Liver (tissue), 9 donors: ENCODE data around the gene CADM2. TPM values are rescaled to one million over a fixed set of nuclear protein-coding genes. Genes with fewer than 3 reads are reported as not detected.

ENCODE experiments used
- DNase-seq: peaks from one replicate; pipeline ENCODE4 v3.0.0-alpha.2; 2017; ENCODE audit warnings: low spot score
- H3K27ac ChIP-seq, 2 donors: one replicate each; pipeline ENCODE4 v1.7.0; 2013; ENCODE audit warnings: inconsistent platforms in 2 of 2, low read length in 2 of 2, control low read depth in 1 of 2, low read depth in 1 of 2, mild to moderate bottlenecking in 1 of 2
- H3K27me3 ChIP-seq, 4 donors: one replicate each; pipeline versions ENCODE4 v1.6.1 to v1.7.0; 2013; ENCODE audit warnings: low read length in 3 of 4, inconsistent platforms in 1 of 4, mild to moderate bottlenecking in 1 of 4, moderate library complexity in 1 of 4; ENCODE audit not compliant: control insufficient read depth in 4 of 4, insufficient read depth in 4 of 4
- H3K36me3 ChIP-seq, 4 donors: one replicate each; pipeline versions ENCODE4 v1.6.1 to v1.7.0; 2013; ENCODE audit warnings: low read length in 3 of 4, mild to moderate bottlenecking in 3 of 4, low read depth in 1 of 4, moderate library complexity in 1 of 4; ENCODE audit not compliant: control insufficient read depth in 4 of 4, insufficient read depth in 3 of 4
- H3K4me1 ChIP-seq, 4 donors: one replicate each; pipeline versions ENCODE4 v1.6.1 to v1.7.0; 2013; ENCODE audit warnings: low read length in 3 of 4, mild to moderate bottlenecking in 3 of 4, moderate library complexity in 1 of 4; ENCODE audit not compliant: control insufficient read depth in 4 of 4, insufficient read depth in 4 of 4
- H3K4me3 ChIP-seq, 3 donors: one replicate each; pipeline versions ENCODE4 v1.6.1 to v1.7.0; 2013; ENCODE audit warnings: low read length in 3 of 3, control low read depth in 1 of 3, low read depth in 1 of 3, mild to moderate bottlenecking in 1 of 3
- H3K9ac ChIP-seq, 2 donors: one replicate each; pipeline ENCODE4 v1.7.0; 2013; ENCODE audit warnings: low read length in 2 of 2, mild to moderate bottlenecking in 2 of 2, moderate library complexity in 2 of 2, control low read depth in 1 of 2, low read depth in 1 of 2
- H3K9me3 ChIP-seq, 4 donors: one replicate each; pipeline versions ENCODE4 v1.6.1 to v1.7.0; 2013; ENCODE audit warnings: low read length in 3 of 4; ENCODE audit not compliant: control insufficient read depth in 4 of 4
- EGR1 ChIP-seq, 2 donors: IDR thresholded peaks; 2 replicates each; pipeline ENCODE4 v1.6.1; 2016 to 2018; ENCODE audit warnings: antibody characterized with exemption in 2 of 2, low read depth in 2 of 2
- FOXA1 ChIP-seq: IDR thresholded peaks from 2 replicates; pipeline ENCODE4 v1.6.1; 2016; ENCODE audit warnings: antibody characterized with exemption
- FOXA2 ChIP-seq: IDR thresholded peaks from 2 replicates; pipeline ENCODE4 v1.6.1; 2016; ENCODE audit warnings: antibody characterized with exemption
- GABPA ChIP-seq, 2 donors: IDR thresholded peaks in 1 of 2; conservative IDR thresholded peaks in 1 of 2; 2 replicates each; pipeline ENCODE4 v1.6.1; 2016; ENCODE audit warnings: antibody characterized with exemption in 2 of 2, mild to moderate bottlenecking in 1 of 2, moderate library complexity in 1 of 2
- HNF4A ChIP-seq, 2 donors: conservative IDR thresholded peaks; 2 replicates each; pipeline ENCODE4 v1.6.1; 2016; ENCODE audit warnings: antibody characterized with exemption in 2 of 2, mild to moderate bottlenecking in 2 of 2
- HNF4G ChIP-seq: IDR thresholded peaks from 2 replicates; pipeline ENCODE4 v1.6.1; 2016; ENCODE audit warnings: antibody characterized with exemption
- JUND ChIP-seq, 2 donors: IDR thresholded peaks; 2 replicates each; pipeline ENCODE4 v1.6.1; 2016; ENCODE audit warnings: antibody characterized with exemption in 2 of 2
- MAX ChIP-seq: IDR thresholded peaks from 2 replicates; pipeline ENCODE4 v1.6.1; 2016; ENCODE audit warnings: antibody characterized with exemption
- NR2F2 ChIP-seq: IDR thresholded peaks from 2 replicates; pipeline ENCODE4 v1.6.1; 2016; ENCODE audit warnings: antibody characterized with exemption
- RAD21 ChIP-seq, 2 donors: IDR thresholded peaks; 2 replicates each; pipeline ENCODE4 v1.6.1; 2016; ENCODE audit warnings: antibody characterized with exemption in 2 of 2, mild to moderate bottlenecking in 2 of 2
- RXRA ChIP-seq, 2 donors: IDR thresholded peaks; 2 replicates each; pipeline ENCODE4 v1.6.1; 2017 to 2018; ENCODE audit warnings: antibody characterized with exemption in 2 of 2, mild to moderate bottlenecking in 1 of 2
- SP1 ChIP-seq: IDR thresholded peaks from 2 replicates; pipeline ENCODE4 v1.6.1; 2018; ENCODE audit warnings: antibody characterized with exemption, mild to moderate bottlenecking
- TAF1 ChIP-seq: conservative IDR thresholded peaks from 2 replicates; pipeline ENCODE4 v1.6.1; 2016; ENCODE audit warnings: antibody characterized with exemption, mild to moderate bottlenecking
- YY1 ChIP-seq: IDR thresholded peaks from 2 replicates; pipeline ENCODE4 v1.6.1; 2016; ENCODE audit warnings: antibody characterized with exemption, mild to moderate bottlenecking
- WGBS: extraction: QIAGEN DNeasy Blood & Tissue Kit; methylation state at CpG from one replicate; pipeline ENCODE4 v1.1.7; 2013; 5-methylcytosine and 5-hydroxymethylcytosine counted together
- polyA plus RNA-seq, 2 donors: library from polyadenylated mRNA; stranded (reverse) in 1 of 2; unstranded in 1 of 2; fragments of 200-250 nt in 1 of 2; fragments of >200 nt in 1 of 2; fragmentation: Nextera tagmentation in 1 of 2; extraction: Ambion mirVana in 1 of 2; gene quantifications; one replicate each; pipeline versions ENCODE4 v1.2.1 to v1.2.3, GENCODE V29; 2013 to 2015
- total RNA-seq, 2 donors: library from RNA; depleted of rRNA; stranded (reverse); fragments of >200 nt; gene quantifications; one replicate each; pipeline ENCODE4 v1.2.3, GENCODE V29; 2014
- TF ChIP-seq, protein P1 (sequence below): fragments of 150-350 bp; IDR thresholded peaks from 2 replicates; pipeline ENCODE4 v1.5.1; 2017; ENCODE audit warnings: improper control_type of control experiment, low read depth, low read length; ENCODE audit not compliant: missing input control
- TF ChIP-seq, protein P2 (sequence below): IDR thresholded peaks from 2 replicates; pipeline ENCODE4 v1.6.1; 2016; ENCODE audit warnings: antibody characterized with exemption
- TF ChIP-seq, protein P3 (sequence below): IDR thresholded peaks from 2 replicates; pipeline ENCODE4 v1.6.1; 2016; ENCODE audit warnings: antibody characterized with exemption, mild to moderate bottlenecking
- TF ChIP-seq, protein P4 (sequence below): IDR thresholded peaks from 2 replicates; pipeline ENCODE4 v1.6.1; 2016; ENCODE audit warnings: antibody characterized with exemption
- donor health status: healthy.
- donor health status: healthy.
- donor health status: healthy.
- donor health status: healthy.
- donor health status: healthy.

The CADM2 gene
- total and polyA plus RNA-seq, 4 donors, result 0.35 to 0.92 (median 0.51) TPM

DNA sequence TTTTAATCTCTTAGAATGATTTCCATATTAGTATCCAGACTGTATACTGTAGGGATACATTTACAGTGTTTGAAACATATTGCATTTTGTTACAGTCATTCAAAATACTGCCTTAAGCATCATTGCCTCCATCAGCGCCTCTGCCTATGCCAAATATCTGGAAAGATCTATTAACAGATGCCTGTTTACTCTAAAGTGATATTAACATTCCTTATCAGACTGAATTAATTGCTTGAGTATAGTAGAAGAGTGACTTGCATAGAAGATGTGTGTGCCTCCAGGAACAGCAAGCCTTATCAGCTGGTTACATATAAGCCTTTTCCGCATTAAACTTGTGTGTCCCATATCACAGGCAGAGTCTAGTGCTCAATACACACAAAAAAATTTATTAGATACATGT, 379.1 kb downstream of the CADM2 start:
- H3K9me3 ChIP-seq, result no peaks in the 10 kb centered on the region
- no peak overlapping the region for H3K27ac ChIP-seq
- no peaks in the 10 kb centered on the region for H3K27me3 ChIP-seq
- 81% methylated on average over 2 of the region's 2 CpGs for WGBS
- H3K36me3 ChIP-seq, result no peaks in the 10 kb centered on the region
- DNase-seq, result no peak
- no peaks in the 10 kb centered on the region for H3K4me1 ChIP-seq
- no peak overlapping the region for H3K4me3 ChIP-seq
- TF ChIP-seq NR2F2 (no peak), FOXA2 (no peak), MAX (no peak), YY1 (no peak), RXRA (IDR thresholded peaks at IDR 0.05) (no peak)
- H3K9ac ChIP-seq, result no peak overlapping the region

GRCh38 chr3:85342915-85343314, 384.1 kb downstream of the CADM2 start:
- TF ChIP-seq FOXA1 (no peak), RAD21 (IDR thresholded peaks at IDR 0.05) (peak; percentile 76 to 80)
- TF ChIP-seq, protein P1, sequence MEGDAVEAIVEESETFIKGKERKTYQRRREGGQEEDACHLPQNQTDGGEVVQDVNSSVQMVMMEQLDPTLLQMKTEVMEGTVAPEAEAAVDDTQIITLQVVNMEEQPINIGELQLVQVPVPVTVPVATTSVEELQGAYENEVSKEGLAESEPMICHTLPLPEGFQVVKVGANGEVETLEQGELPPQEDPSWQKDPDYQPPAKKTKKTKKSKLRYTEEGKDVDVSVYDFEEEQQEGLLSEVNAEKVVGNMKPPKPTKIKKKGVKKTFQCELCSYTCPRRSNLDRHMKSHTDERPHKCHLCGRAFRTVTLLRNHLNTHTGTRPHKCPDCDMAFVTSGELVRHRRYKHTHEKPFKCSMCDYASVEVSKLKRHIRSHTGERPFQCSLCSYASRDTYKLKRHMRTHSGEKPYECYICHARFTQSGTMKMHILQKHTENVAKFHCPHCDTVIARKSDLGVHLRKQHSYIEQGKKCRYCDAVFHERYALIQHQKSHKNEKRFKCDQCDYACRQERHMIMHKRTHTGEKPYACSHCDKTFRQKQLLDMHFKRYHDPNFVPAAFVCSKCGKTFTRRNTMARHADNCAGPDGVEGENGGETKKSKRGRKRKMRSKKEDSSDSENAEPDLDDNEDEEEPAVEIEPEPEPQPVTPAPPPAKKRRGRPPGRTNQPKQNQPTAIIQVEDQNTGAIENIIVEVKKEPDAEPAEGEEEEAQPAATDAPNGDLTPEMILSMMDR, result peak; percentile 54
- no peak overlapping the region for H3K27ac ChIP-seq
- H3K36me3 ChIP-seq, result no peaks in the 10 kb centered on the region
- no peaks in the 10 kb centered on the region for H3K4me1 ChIP-seq
- DNase-seq, result no peak
- H3K4me3 ChIP-seq, result no peak overlapping the region
- H3K9me3 ChIP-seq, result no peaks in the 10 kb centered on the region
- WGBS, result 10% methylated on average over 3 of the region's 3 CpGs
- no peaks in the 10 kb centered on the region for H3K27me3 ChIP-seq
- H3K9ac ChIP-seq, result no peak overlapping the region

GRCh38 chr3:85355572-85355971, 396.8 kb downstream of the CADM2 start:
- Histone ChIP-seq H3K4me1 (no peaks in the 10 kb centered on the region), H3K4me3 (no peak overlapping the region), H3K27ac (no peak overlapping the region), H3K27me3 (no peaks in the 10 kb centered on the region), H3K9ac (no peak overlapping the region), H3K36me3 (no peaks in the 10 kb centered on the region), H3K9me3 (no peaks in the 10 kb centered on the region)
- DNase-seq, result no peak
- WGBS, result 74% methylated on average over 4 of the region's 4 CpGs
- TF ChIP-seq, protein P2, sequence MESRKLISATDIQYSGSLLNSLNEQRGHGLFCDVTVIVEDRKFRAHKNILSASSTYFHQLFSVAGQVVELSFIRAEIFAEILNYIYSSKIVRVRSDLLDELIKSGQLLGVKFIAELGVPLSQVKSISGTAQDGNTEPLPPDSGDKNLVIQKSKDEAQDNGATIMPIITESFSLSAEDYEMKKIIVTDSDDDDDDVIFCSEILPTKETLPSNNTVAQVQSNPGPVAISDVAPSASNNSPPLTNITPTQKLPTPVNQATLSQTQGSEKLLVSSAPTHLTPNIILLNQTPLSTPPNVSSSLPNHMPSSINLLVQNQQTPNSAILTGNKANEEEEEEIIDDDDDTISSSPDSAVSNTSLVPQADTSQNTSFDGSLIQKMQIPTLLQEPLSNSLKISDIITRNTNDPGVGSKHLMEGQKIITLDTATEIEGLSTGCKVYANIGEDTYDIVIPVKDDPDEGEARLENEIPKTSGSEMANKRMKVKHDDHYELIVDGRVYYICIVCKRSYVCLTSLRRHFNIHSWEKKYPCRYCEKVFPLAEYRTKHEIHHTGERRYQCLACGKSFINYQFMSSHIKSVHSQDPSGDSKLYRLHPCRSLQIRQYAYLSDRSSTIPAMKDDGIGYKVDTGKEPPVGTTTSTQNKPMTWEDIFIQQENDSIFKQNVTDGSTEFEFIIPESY, result no peak
- no peak for TF ChIP-seq JUND (IDR thresholded peaks at IDR 0.05)
- no peak for TF ChIP-seq NR2F2
- no peak for TF ChIP-seq FOXA2
- TF ChIP-seq, protein P1, result no peak
- no peak for TF ChIP-seq HNF4A (conservative IDR thresholded peaks at IDR 0.05)
- TF ChIP-seq, protein P3, sequence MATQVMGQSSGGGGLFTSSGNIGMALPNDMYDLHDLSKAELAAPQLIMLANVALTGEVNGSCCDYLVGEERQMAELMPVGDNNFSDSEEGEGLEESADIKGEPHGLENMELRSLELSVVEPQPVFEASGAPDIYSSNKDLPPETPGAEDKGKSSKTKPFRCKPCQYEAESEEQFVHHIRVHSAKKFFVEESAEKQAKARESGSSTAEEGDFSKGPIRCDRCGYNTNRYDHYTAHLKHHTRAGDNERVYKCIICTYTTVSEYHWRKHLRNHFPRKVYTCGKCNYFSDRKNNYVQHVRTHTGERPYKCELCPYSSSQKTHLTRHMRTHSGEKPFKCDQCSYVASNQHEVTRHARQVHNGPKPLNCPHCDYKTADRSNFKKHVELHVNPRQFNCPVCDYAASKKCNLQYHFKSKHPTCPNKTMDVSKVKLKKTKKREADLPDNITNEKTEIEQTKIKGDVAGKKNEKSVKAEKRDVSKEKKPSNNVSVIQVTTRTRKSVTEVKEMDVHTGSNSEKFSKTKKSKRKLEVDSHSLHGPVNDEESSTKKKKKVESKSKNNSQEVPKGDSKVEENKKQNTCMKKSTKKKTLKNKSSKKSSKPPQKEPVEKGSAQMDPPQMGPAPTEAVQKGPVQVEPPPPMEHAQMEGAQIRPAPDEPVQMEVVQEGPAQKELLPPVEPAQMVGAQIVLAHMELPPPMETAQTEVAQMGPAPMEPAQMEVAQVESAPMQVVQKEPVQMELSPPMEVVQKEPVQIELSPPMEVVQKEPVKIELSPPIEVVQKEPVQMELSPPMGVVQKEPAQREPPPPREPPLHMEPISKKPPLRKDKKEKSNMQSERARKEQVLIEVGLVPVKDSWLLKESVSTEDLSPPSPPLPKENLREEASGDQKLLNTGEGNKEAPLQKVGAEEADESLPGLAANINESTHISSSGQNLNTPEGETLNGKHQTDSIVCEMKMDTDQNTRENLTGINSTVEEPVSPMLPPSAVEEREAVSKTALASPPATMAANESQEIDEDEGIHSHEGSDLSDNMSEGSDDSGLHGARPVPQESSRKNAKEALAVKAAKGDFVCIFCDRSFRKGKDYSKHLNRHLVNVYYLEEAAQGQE, result no peak
- no peak for TF ChIP-seq TAF1
- TF ChIP-seq HNF4G, result no peak
- TF ChIP-seq YY1, result no peak
- TF ChIP-seq GABPA (IDR thresholded peaks at IDR 0.05 in 1 of 2, conservative IDR thresholded peaks at IDR 0.05 in 1 of 2), result no peak
- TF ChIP-seq EGR1 (IDR thresholded peaks at IDR 0.05; ENCODE audit: low read depth in 2 of 2), result no peak
- no peak for TF ChIP-seq MAX
- no peak for TF ChIP-seq SP1
- TF ChIP-seq, protein P4, sequence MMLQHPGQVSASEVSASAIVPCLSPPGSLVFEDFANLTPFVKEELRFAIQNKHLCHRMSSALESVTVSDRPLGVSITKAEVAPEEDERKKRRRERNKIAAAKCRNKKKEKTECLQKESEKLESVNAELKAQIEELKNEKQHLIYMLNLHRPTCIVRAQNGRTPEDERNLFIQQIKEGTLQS, result no peak
- no peak for TF ChIP-seq RXRA (IDR thresholded peaks at IDR 0.05)
- no peak for TF ChIP-seq FOXA1
- no peak for TF ChIP-seq RAD21 (IDR thresholded peaks at IDR 0.05)
